Left renal pelvis (tissue), 4 donors: ENCODE results near the gene EML3. TPM values are rescaled to one million over a fixed set of nuclear protein-coding genes. Genes with fewer than 3 reads are reported as not detected.
"Not testable (repeated sequence)": the region's sequence is repeated elsewhere in the genome, so short reads cannot be mapped to it uniquely, and the experiment has no call there.

Experiments
- DNase-seq, 4 donors: peaks; one replicate each; pipeline ENCODE4 v3.0.0-alpha.2; 2013; ENCODE audit warnings: low read depth in 4 of 4, low spot score in 3 of 4
- polyA plus RNA-seq, 4 donors: library from polyadenylated mRNA; unstranded; fragments of 120-200 nt; gene quantifications; one replicate each; pipeline ENCODE4 v1.2.1, GENCODE V29; 2013; ENCODE audit not compliant: insufficient read length in 4 of 4

Gene EML3
- polyA plus RNA-seq, 4 donors = 31.8 to 42.3 (median 38.6) TPM

GRCh38 chr11:62621027-62621566 lies 8.5 kb upstream of the EML3 start:
- DNase-seq = no peak

- DNase-seq = not testable (repeated sequence)
Observed at GRCh38 chr11:62616957-62617356, 4.4 kb upstream of the EML3 start.

- DNase-seq = no peak
Observed at GRCh38 chr11:62615521-62615920, 2.9 kb upstream of the EML3 start.

- DNase-seq = no peak
Observed at GRCh38 chr11:62614275-62614674, 1.7 kb upstream of the EML3 start.

GRCh38 chr11:62613291-62613778 lies 760 bp upstream of the EML3 start:
- DNase-seq = no peak

GRCh38 chr11:62611705-62612365 lies 740 bp downstream of the EML3 start:
- no peak for DNase-seq

- DNase-seq = no peak
Observed at GRCh38 chr11:62610814-62611704, 1.5 kb downstream of the EML3 start.

GRCh38 chr11:62610403-62610802 lies 2.2 kb downstream of the EML3 start:
- DNase-seq = no peak

GRCh38 chr11:62608776-62609175 lies 3.8 kb downstream of the EML3 start:
- DNase-seq = no peak

GRCh38 chr11:62607714-62608113 lies 4.9 kb downstream of the EML3 start:
- DNase-seq = no peak

- no peak for DNase-seq
Observed at GRCh38 chr11:62605902-62606301, 6.7 kb downstream of the EML3 start.

- DNase-seq = no peak
Observed at GRCh38 chr11:62605467-62605866, 7.1 kb downstream of the EML3 start.

GRCh38 chr11:62604460-62605120 lies 8.0 kb downstream of the EML3 start:
- DNase-seq = no peak

- no peak for DNase-seq
Observed at GRCh38 chr11:62603776-62604299, 8.7 kb downstream of the EML3 start.

GRCh38 chr11:62603072-62603408 lies 9.5 kb downstream of the EML3 start:
- no peak for DNase-seq

GRCh38 chr11:62602141-62603071 lies 10.2 kb downstream of the EML3 start:
- no peak for DNase-seq

GRCh38 chr11:62601372-62602140 lies 11.0 kb downstream of the EML3 start, which contains the start of gene MTA2:
Gene MTA2, minus strand, starts transcription at chr11:62601865. Its CDS starts 415 bp downstream, at chr11:62601450.
- DNase-seq = peak; percentile 93 to 97 (median 95)

- no peak for DNase-seq
Observed at GRCh38 chr11:62601122-62601371, 11.5 kb downstream of the EML3 start.
